ENCODE data around the gene DCTD.

DCTD gene

DNA sequence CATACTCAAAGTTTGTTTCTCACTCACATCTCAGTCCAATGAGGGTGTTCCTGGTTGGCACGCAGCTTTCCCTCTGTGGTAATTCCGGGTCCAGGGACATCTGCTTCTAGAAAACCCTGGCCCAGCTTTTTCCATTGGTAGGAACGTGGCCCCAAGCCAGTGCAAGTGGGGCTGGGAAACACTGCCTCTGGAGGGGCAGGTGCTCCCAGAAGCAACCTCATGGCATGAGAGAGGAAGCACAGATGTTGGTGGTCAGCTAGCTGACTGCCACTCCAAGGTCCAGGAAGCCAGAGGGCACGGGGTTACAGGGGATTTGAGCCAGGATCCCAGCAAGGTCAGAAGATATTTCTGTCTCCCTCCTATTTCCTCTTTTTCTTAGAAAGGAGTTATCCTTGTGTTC lies 47.5 kb downstream of the DCTD start:
- FAIRE-seq: no peak
- TF ChIP-seq POU2F2 (IDR thresholded peaks at IDR 0.05; ENCODE audit: low read depth, low read length) (no peak), SPI1 (IDR thresholded peaks at IDR 0.05; ENCODE audit: low read depth, low read length) (no peak), PAX5 (IDR thresholded peaks at IDR 0.05; ENCODE audit: insufficient read depth, low read length, severe bottlenecking) (no peak), POLR2AphosphoS5 (IDR thresholded peaks at IDR 0.05; ENCODE audit: low read depth, low read length) (no peak), TAF1 (IDR thresholded peaks at IDR 0.05; ENCODE audit: low read depth, low read length) (no peak), POLR2A (IDR thresholded peaks at IDR 0.05; ENCODE audit: low read depth, low read length) (no peak)
- no peak for DNase-seq (ENCODE audit: insufficient read length, low spot score)

DNA sequence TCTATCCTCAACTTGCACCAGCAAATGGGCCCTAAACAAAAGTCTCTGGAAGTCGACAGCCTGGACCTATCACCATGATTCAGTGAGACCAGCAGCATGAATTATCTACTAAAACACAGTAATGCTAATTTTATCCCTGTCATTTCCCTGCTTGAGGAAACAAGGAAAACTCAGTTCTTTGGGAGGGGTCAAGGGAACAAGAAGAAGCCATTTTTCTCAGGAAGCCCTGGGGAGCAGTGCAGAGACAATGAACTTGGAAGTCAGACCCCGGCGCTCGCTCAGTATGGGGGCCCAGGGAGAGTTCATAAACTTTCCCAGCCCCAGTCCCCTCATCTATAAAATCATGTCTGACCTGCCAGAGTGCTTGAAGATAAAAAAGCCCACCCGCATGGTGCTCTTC lies 50.4 kb downstream of the DCTD start:
- FAIRE-seq: no peak
- TF ChIP-seq SPI1 (IDR thresholded peaks at IDR 0.05; ENCODE audit: low read depth, low read length): no peak
- no peak for TF ChIP-seq TAF1 (IDR thresholded peaks at IDR 0.05; ENCODE audit: low read depth, low read length)
- no peak for TF ChIP-seq POLR2AphosphoS5 (IDR thresholded peaks at IDR 0.05; ENCODE audit: low read depth, low read length)
- TF ChIP-seq POLR2A (IDR thresholded peaks at IDR 0.05; ENCODE audit: low read depth, low read length): no peak
- no peak for TF ChIP-seq POU2F2 (IDR thresholded peaks at IDR 0.05; ENCODE audit: low read depth, low read length)
- TF ChIP-seq PAX5 (IDR thresholded peaks at IDR 0.05; ENCODE audit: insufficient read depth, low read length, severe bottlenecking): no peak
- DNase-seq (ENCODE audit: insufficient read length, low spot score): no peak

DNA sequence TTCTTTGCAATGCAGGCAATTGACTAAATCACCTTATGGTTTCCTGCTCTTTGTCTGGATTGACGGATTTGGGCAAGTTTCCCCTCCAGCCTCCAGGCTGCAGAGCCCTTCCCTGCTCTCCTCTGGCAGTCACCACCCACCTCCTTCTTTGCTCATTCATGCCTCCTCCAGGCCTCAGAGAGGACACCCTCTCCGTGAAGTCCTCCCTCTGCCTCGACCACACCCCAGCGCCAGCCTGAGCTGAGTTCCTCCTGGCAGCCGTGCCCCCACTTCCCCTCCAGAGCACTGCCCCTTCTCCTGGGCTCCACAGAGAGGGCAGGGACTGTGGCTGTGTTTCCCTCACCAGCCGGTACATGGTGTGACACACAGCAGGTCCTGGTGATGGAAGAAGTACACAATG lies 53.7 kb downstream of the DCTD start:
- FAIRE-seq: no peak
- no peak for DNase-seq (ENCODE audit: insufficient read length, low spot score)
- TF ChIP-seq POU2F2 (IDR thresholded peaks at IDR 0.05; ENCODE audit: low read depth, low read length) (no peak), POLR2AphosphoS5 (IDR thresholded peaks at IDR 0.05; ENCODE audit: low read depth, low read length) (no peak), POLR2A (IDR thresholded peaks at IDR 0.05; ENCODE audit: low read depth, low read length) (no peak), PAX5 (IDR thresholded peaks at IDR 0.05; ENCODE audit: insufficient read depth, low read length, severe bottlenecking) (no peak), TAF1 (IDR thresholded peaks at IDR 0.05; ENCODE audit: low read depth, low read length) (no peak), SPI1 (IDR thresholded peaks at IDR 0.05; ENCODE audit: low read depth, low read length) (no peak)

GRCh38 chr4:182862921-182863320 lies 54.3 kb downstream of the DCTD start:
- DNase-seq (ENCODE audit: insufficient read length, low spot score): no peak
- TF ChIP-seq SPI1 (IDR thresholded peaks at IDR 0.05; ENCODE audit: low read depth, low read length): no peak
- no peak for TF ChIP-seq TAF1 (IDR thresholded peaks at IDR 0.05; ENCODE audit: low read depth, low read length)
- TF ChIP-seq POLR2A (IDR thresholded peaks at IDR 0.05; ENCODE audit: low read depth, low read length): no peak
- TF ChIP-seq PAX5 (IDR thresholded peaks at IDR 0.05; ENCODE audit: insufficient read depth, low read length, severe bottlenecking): no peak
- no peak for TF ChIP-seq POLR2AphosphoS5 (IDR thresholded peaks at IDR 0.05; ENCODE audit: low read depth, low read length)
- TF ChIP-seq POU2F2 (IDR thresholded peaks at IDR 0.05; ENCODE audit: low read depth, low read length): no peak
- no peak for FAIRE-seq

- TF ChIP-seq TAF1 (IDR thresholded peaks at IDR 0.05; ENCODE audit: low read depth, low read length): no peak
- no peak for TF ChIP-seq SPI1 (IDR thresholded peaks at IDR 0.05; ENCODE audit: low read depth, low read length)
- no peak for TF ChIP-seq POU2F2 (IDR thresholded peaks at IDR 0.05; ENCODE audit: low read depth, low read length)
- no peak for TF ChIP-seq POLR2A (IDR thresholded peaks at IDR 0.05; ENCODE audit: low read depth, low read length)
- TF ChIP-seq PAX5 (IDR thresholded peaks at IDR 0.05; ENCODE audit: insufficient read depth, low read length, severe bottlenecking): no peak
- no peak for TF ChIP-seq POLR2AphosphoS5 (IDR thresholded peaks at IDR 0.05; ENCODE audit: low read depth, low read length)
- no peak for DNase-seq (ENCODE audit: insufficient read length, low spot score)
- FAIRE-seq: no peak
These were observed 54.9 kb downstream of the DCTD start for GRCh38 chr4:182862141-182862875.

- FAIRE-seq: no peak
- DNase-seq (ENCODE audit: insufficient read length, low spot score): no peak
- no peak for TF ChIP-seq POLR2AphosphoS5 (IDR thresholded peaks at IDR 0.05; ENCODE audit: low read depth, low read length)
- no peak for TF ChIP-seq POLR2A (IDR thresholded peaks at IDR 0.05; ENCODE audit: low read depth, low read length)
- TF ChIP-seq SPI1 (IDR thresholded peaks at IDR 0.05; ENCODE audit: low read depth, low read length): no peak
- TF ChIP-seq PAX5 (IDR thresholded peaks at IDR 0.05; ENCODE audit: insufficient read depth, low read length, severe bottlenecking): no peak
- no peak for TF ChIP-seq TAF1 (IDR thresholded peaks at IDR 0.05; ENCODE audit: low read depth, low read length)
- TF ChIP-seq POU2F2 (IDR thresholded peaks at IDR 0.05; ENCODE audit: low read depth, low read length): no peak
These were observed 55.8 kb downstream of the DCTD start for GRCh38 chr4:182861346-182861745.

DNA sequence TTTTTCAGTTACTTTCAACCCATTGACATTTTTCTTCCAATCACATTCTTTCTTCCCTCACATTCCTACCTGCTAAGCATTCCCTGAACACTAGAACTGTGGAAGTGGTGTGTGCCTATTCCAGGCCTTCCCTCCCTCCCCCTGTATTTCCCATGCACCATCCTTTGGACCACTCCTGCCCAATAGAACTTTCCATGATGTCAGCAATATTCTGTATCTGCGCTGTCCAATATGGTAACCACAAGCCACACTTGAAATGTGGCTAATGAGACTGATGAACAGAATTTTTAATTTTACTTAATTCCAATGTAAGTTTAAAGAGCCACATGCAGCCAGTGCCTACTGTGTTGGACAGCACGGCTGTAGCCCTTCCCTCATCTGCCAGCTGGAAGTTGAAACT lies 57.5 kb downstream of the DCTD start:
- FAIRE-seq: no peak
- TF ChIP-seq POU2F2 (IDR thresholded peaks at IDR 0.05; ENCODE audit: low read depth, low read length) (no peak), SPI1 (IDR thresholded peaks at IDR 0.05; ENCODE audit: low read depth, low read length) (no peak), POLR2AphosphoS5 (IDR thresholded peaks at IDR 0.05; ENCODE audit: low read depth, low read length) (no peak), POLR2A (IDR thresholded peaks at IDR 0.05; ENCODE audit: low read depth, low read length) (no peak)
- no peak for DNase-seq (ENCODE audit: insufficient read length, low spot score)

DNA sequence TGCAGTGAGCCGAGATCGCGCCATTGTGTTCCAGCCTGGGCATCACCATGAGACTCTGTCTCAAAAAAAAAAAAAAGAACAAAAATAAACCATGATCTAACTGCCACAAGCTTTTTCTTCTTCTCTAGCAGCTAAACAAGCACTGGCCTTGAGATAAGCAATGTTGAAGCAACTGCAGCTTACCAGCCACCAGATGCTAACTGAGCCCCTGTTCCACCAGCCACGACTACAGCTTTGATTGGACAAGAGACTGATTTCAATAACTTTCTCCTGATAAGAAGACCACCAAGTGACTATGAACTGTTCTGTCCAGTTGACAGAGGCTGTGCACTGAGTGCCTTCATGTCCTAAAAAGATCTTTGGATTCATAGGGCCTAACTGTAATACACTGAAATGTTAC lies 58.5 kb downstream of the DCTD start:
- no peak for TF ChIP-seq POLR2A (IDR thresholded peaks at IDR 0.05; ENCODE audit: low read depth, low read length)
- TF ChIP-seq POLR2AphosphoS5 (IDR thresholded peaks at IDR 0.05; ENCODE audit: low read depth, low read length): no peak
- TF ChIP-seq SPI1 (IDR thresholded peaks at IDR 0.05; ENCODE audit: low read depth, low read length): no peak
- TF ChIP-seq POU2F2 (IDR thresholded peaks at IDR 0.05; ENCODE audit: low read depth, low read length): no peak
- no peak for TF ChIP-seq TAF1 (IDR thresholded peaks at IDR 0.05; ENCODE audit: low read depth, low read length)
- TF ChIP-seq PAX5 (IDR thresholded peaks at IDR 0.05; ENCODE audit: insufficient read depth, low read length, severe bottlenecking): no peak
- FAIRE-seq: no peak
- DNase-seq (ENCODE audit: insufficient read length, low spot score): no peak

DNA sequence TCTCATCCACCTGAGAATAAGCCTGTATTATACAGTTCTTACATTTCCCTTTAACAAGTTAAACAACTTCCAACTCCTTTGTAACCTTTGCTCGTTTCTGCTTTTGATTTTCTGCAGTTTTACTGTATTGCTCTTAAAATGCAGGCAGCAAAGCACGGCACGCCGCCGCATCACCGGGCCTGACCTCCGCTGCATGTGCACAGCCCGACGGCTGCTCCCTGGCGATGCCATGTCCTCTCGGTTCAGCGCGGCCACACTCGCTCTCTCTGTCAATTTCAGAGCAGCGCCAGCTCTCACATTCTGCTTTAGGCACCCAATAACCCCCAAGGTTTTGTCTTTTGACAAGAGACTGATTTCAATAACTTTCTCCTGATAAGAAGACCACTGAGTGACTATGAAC lies 60.3 kb downstream of the DCTD start:
- DNase-seq (ENCODE audit: insufficient read length, low spot score) (no peak), FAIRE-seq (no peak)
- TF ChIP-seq POLR2AphosphoS5 (IDR thresholded peaks at IDR 0.05; ENCODE audit: low read depth, low read length) (no peak), PAX5 (IDR thresholded peaks at IDR 0.05; ENCODE audit: insufficient read depth, low read length, severe bottlenecking) (no peak), POU2F2 (IDR thresholded peaks at IDR 0.05; ENCODE audit: low read depth, low read length) (no peak), POLR2A (IDR thresholded peaks at IDR 0.05; ENCODE audit: low read depth, low read length) (no peak), SPI1 (IDR thresholded peaks at IDR 0.05; ENCODE audit: low read depth, low read length) (no peak), TAF1 (IDR thresholded peaks at IDR 0.05; ENCODE audit: low read depth, low read length) (no peak)

DNA sequence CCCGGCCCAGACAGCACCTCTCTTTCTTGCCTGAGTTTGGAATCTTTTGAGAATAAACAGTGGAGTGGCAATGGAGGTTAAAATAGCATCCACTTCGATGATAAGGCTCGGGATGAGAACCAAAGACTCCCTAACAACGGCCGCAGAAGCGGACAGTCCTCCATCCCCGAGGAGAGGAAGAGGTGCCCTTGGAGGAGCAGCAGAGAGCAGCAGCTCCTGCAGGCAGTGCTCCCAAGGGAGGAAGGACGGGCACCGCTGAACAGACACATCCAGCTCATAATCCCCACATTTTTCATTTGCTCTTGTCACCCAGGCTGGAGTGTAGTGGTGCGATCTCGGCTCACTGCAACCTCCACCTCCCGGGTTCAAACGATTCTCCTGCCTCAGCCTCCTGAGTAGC lies 61.3 kb downstream of the DCTD start:
- DNase-seq (ENCODE audit: insufficient read length, low spot score) (no peak), FAIRE-seq (no peak)
- no peak for TF ChIP-seq PAX5 (IDR thresholded peaks at IDR 0.05; ENCODE audit: insufficient read depth, low read length, severe bottlenecking)
- TF ChIP-seq SPI1 (IDR thresholded peaks at IDR 0.05; ENCODE audit: low read depth, low read length): no peak

Measured in GM12891 (cell line).